Peyer's patch (tissue), 4 donors: ENCODE results near the gene LGSN.
"Not testable (repeated sequence)": the region's sequence is repeated elsewhere in the genome, so short reads cannot be mapped to it uniquely, and the experiment has no call there.

Experiments used
- POLR2A ChIP-seq, 2 donors: fragments of 450-650 bp; IDR thresholded peaks; one replicate each; pipeline ENCODE4 v1.5.1; 2017; ENCODE audit warnings: antibody characterized with exemption in 2 of 2, mild to moderate bottlenecking in 2 of 2, moderate library complexity in 2 of 2
- TF ChIP-seq, protein P1 (sequence below), 6 experiments: fragments of 450-650 bp in 4 of 6; fragments of 200-600 bp in 2 of 6; sonication (generic) in 1 of 6; IDR thresholded peaks; one replicate each; pipeline ENCODE4 v1.5.1; 2017 to 2019; ENCODE audit warnings: antibody characterized with exemption in 6 of 6, mild to moderate bottlenecking in 3 of 6, moderate library complexity in 1 of 6

DNA sequence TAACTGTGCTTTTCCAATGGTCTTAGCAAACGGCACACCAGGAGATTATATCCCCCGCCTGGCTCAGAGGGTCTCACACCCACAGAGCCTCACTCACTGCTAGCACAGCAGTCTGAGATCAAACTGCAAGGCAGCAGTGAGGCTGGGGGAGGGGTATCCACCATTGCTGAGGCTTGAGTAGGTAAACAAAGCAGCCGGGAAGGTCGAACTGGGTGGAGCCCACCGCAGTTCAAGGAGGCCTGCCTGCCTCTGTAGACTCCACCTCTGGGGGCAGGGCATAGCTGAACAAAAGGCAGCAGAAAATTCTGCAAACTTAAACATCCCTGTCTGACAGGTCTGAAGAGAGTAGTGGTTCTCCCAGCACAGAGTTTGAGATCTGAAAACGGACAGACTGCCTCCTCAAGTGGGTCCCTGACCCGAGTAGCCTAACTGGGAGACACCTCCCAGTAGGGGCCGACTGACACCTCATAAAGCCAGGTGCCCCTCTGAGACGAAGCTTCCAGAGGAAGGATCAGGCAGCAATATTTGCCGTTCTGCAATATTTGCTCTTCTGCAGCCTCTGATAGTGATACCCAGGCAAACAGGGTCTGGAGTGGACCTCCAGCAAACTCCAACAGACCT lies 42.8 kb upstream of the LGSN start:
- TF ChIP-seq, protein P1, sequence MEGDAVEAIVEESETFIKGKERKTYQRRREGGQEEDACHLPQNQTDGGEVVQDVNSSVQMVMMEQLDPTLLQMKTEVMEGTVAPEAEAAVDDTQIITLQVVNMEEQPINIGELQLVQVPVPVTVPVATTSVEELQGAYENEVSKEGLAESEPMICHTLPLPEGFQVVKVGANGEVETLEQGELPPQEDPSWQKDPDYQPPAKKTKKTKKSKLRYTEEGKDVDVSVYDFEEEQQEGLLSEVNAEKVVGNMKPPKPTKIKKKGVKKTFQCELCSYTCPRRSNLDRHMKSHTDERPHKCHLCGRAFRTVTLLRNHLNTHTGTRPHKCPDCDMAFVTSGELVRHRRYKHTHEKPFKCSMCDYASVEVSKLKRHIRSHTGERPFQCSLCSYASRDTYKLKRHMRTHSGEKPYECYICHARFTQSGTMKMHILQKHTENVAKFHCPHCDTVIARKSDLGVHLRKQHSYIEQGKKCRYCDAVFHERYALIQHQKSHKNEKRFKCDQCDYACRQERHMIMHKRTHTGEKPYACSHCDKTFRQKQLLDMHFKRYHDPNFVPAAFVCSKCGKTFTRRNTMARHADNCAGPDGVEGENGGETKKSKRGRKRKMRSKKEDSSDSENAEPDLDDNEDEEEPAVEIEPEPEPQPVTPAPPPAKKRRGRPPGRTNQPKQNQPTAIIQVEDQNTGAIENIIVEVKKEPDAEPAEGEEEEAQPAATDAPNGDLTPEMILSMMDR (IDR thresholded peaks at IDR 0.05): not testable (repeated sequence)
- TF ChIP-seq POLR2A (IDR thresholded peaks at IDR 0.05): not testable (repeated sequence)
